Fibroblast of skin of scalp (primary cell): ENCODE data around the gene ZAP70.
A peak's percentile ranks its signal among the peaks of the same experiment; 100 is the strongest.

Experiments used
- DNase-seq: peaks from one replicate; pipeline ENCODE4 v3.0.0-alpha.2; 2013

The ZAP70 gene

DNA sequence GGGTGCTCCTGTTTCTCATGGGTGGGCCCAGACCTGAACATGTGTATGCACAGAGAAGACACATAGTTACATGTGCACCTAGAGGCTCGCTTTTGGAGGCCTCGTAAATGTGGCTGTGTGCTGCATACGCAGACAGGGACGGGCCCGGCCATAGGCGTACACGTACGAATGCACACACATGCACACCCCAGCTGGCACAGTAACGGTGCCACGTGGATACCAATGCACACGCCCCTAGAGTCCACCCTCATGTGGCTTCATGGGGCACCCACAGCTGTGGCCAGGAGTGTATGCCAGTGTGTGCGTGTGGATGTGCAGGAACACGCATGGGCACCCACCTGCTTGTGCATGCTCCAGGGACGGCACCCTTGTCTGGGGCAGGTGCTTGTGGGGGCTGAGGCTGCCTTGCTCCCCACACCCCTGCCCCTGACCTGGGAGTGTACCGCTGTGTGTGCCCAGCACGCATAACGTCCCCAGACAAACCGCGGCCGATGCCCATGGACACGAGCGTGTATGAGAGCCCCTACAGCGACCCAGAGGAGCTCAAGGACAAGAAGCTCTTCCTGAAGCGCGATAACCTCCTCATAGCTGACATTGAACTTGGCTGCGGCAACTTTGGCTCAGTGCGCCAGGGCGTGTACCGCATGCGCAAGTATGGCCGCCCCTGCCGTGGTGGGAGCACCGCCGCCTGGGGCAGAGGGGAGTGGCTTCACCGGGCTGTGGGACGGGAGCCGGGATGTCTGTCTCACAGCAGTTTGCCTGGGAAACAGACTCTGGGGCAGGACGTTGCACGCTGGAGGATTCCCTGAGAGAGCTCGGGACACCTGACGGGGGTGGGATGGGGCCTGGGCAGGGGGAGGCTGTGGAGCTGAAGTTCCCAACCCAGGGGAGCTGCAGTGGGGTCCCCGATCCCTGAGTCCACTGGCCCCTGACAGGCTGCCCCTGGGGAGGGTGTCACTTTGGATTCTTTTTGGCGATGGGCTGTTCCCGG is 21.0 kb downstream of the ZAP70 start:
- DNase-seq, result no peak

DNA sequence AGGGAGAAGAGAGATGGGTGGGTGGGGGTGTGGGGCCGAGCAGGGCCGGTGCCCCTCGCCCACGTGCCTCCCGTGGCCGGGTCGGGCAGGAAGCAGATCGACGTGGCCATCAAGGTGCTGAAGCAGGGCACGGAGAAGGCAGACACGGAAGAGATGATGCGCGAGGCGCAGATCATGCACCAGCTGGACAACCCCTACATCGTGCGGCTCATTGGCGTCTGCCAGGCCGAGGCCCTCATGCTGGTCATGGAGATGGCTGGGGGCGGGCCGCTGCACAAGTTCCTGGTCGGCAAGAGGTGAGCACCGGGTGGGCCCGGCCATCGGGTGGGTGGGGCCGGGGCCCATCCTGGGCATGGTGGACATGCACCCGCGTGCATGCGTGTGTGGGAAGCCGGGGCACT is 21.8 kb downstream of the ZAP70 start:
- no peak for DNase-seq

- DNase-seq, result no peak
Observed at GRCh38 chr2:97736185-97736584, 22.8 kb downstream of the ZAP70 start.

DNA sequence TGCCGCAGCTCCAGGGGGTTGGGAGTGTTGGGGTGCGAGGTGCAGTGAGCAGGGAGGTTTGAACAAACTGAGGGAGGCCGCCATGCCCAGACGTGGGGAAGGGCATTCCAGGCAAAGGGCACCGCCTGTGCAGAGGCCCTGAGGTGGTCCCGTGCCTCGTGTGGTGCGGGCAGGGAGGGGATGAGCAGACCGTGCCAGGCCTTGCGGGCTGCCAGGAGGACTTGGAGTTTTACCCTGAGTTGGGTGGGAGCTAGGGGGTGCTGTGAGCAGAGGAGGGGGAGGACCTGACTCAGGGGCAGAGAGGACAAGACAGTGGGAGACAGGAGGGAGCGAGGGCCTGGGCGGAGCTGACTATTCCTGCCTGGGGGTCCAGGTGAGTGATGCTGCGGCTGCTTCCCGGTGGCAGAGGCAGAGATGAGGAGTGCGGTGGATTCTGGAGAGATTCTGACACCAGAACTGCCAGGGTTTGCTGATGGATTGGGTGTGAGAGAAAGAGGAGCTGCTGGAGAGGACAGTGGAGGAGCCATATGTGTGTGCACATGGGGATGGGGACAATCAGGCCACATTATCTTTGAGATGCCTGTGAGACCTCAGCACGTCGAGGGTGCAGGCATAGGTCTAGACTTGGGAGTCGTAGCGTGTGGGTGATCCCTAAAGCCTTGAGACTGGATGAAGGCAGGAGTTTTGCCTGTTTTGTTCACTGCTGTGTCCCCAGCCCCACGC is 23.4 kb downstream of the ZAP70 start:
- DNase-seq, result no peak

DNA sequence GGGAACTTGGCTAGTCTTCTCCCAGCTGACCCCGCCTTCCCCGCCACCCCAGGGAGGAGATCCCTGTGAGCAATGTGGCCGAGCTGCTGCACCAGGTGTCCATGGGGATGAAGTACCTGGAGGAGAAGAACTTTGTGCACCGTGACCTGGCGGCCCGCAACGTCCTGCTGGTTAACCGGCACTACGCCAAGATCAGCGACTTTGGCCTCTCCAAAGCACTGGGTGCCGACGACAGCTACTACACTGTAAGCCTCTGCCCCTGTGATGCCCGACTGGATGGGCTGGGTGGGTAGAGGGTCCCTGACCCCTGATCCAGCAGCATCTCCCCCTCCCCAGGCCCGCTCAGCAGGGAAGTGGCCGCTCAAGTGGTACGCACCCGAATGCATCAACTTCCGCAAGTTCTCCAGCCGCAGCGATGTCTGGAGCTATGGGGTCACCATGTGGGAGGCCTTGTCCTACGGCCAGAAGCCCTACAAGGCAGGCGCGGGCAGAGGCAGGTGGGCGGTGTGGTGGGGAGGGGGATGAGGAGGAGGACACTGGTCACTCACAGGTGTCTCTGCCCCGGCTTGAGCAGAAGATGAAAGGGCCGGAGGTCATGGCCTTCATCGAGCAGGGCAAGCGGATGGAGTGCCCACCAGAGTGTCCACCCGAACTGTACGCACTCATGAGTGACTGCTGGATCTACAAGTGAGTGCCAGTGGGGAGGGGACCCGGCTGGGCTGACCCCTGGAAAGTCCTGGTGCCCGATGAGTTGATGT is 24.2 kb downstream of the ZAP70 start:
- no peak for DNase-seq

GRCh38 chr2:97738179-97739019 is 25.0 kb downstream of the ZAP70 start:
- no peak for DNase-seq

- no peak for DNase-seq
Observed at GRCh38 chr2:97739020-97739892, 25.9 kb downstream of the ZAP70 start.

DNA sequence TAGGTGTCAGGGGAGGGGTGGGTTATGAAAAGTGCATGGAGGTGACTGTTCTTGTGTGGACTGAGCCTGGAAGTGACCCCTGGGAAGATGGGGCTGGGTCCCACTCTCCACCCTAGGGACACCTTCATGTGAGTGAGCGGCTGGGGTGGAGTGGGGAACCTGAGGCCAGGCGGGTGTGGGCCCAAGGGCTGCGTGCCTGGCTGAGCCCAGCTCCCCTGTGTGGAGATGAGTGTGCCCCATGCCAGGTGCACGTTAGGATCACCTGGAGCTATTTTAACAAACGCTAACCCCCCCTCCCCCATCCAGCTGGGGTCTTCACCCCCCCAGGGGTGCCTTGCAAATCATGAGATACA is 26.5 kb downstream of the ZAP70 start:
- no peak for DNase-seq

DNA sequence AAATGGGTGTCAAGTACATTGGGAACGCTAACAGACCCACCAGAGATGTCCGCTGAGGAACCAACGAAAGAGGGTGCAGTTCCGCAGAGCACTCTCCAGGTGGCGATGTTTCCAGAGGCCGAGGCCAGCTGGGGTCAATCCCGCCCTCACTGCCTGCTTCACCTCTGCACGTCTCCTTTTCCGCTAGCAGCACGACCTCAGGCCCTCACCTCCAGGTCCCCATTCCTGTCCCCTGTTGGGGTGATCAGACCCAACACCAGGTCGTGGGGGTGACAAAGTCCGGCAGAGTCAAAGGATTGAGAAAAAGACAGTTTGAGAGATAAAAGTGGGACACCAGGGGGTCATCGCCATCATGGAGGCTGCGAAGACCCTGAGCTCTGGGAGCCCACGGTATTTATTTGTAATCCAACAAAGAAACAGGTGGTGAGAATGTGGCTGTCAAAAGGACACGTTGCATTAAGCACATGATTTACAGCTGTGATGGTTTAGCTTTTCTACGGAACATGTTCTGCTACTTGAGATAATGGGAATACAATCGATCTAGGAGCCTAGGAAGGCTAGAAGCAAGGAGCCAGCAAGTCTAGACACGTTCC is 27.3 kb downstream of the ZAP70 start:
- DNase-seq, result peak; percentile 36

DNA sequence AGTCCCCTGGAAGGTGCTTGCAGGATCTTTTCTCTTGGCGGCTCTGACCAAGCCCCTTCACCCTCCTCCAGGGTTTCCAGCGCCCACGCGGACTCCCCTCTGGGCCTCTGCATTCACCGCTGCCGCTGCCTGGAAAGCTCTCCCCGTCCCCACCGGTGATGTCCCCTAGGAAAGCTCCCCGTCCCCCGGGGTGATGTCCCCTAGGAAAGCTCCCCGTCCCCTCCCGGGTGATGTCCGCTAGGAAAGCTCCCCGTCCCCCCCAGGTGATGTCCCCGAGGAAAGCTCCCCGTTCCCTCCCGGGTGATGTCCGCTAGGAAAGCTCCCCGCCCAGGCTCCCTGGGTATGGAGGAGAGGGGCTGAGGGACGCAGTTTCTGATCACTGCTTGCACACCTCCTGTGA is 27.9 kb downstream of the ZAP70 start:
- DNase-seq, result no peak

- no peak for DNase-seq
Observed at GRCh38 chr2:97741686-97742085, 28.3 kb downstream of the ZAP70 start.

- no peak for DNase-seq
Observed at GRCh38 chr2:97742381-97742847, 29.0 kb downstream of the ZAP70 start.

GRCh38 chr2:97743913-97744312 is 30.5 kb downstream of the ZAP70 start:
- DNase-seq, result no peak

GRCh38 chr2:97745474-97746174 is 32.2 kb downstream of the ZAP70 start:
- no peak for DNase-seq

- no peak for DNase-seq
Observed at GRCh38 chr2:97747285-97747684, 33.9 kb downstream of the ZAP70 start.

DNA sequence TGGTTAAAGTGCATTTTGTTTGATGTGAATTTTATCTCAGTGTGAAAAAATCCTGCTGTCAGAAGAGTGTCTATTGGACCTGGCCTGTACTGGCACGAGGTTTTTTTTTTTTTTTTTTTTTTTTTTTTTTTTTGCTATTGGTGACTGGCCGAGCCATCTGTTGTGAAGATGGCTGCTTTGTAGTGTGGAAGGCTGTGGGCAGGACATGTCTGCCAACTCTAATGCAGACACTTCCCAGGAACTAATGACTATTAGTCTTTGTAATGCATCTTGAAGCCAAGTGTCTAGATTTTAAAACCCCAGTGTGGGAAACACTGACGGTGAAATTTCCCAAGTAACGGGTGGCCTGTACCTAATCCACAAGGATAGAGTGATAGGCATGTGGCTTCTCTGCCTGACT is 34.3 kb downstream of the ZAP70 start:
- DNase-seq, result peak; percentile 48

DNA sequence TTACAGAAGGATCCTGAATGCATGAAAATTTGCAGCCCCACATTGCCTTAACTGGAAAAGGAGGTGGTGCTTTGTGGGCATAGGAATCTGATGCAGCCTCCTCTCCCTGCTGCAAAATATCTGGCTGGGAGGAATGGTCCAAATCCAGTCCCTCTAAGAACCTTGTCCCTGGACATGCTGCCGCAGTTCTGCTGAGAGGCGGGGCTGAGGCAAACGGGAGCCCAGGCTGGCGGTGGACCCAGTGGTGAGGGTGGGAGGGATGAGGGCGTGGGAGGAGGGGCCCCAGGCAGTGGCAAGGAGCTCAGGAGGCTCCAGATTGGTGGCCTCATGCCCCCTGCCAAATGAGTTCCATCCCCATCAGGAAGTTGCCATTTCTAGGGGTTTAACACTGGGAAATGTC is 36.2 kb downstream of the ZAP70 start:
- DNase-seq, result no peak

- no peak for DNase-seq
Observed at GRCh38 chr2:97750017-97750416, 36.6 kb downstream of the ZAP70 start.

DNA sequence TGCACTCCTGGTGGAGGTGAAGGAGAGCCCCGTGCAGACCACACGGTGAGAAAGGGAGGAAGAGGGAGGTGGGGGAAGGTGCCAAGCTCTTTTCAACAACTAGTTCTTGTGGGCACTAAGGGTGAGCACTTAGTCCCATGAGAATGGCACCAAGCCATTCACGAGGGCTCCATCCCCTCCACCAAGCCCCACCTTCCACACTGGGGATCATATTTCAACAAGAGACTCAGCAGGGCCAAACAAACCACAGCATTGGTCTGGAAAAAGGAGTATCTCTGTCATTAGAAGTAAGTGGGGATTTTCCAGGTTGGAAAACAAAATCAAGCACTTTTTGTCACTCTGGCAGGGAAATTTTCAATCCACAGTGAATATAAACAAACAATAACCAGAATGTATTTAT is 38.4 kb downstream of the ZAP70 start:
- DNase-seq, result peak; percentile 21
